ENCODE measurements around the gene SARS2. TPM values are rescaled to one million over a fixed set of nuclear protein-coding genes. Genes with fewer than 3 reads are reported as not detected.

SARS2 gene
- total and polyA plus RNA-seq, 2 donors (not counting 1 experiment from before 2014, with no cell fraction given) = 7.2 to 10.4 TPM

GRCh38 chr19:38951187-38951586 is 20.6 kb upstream of the SARS2 start:
- no peak overlapping the region for H3K4me3 ChIP-seq (replicated peaks in 1 of 4; ENCODE audit: control extremely low read depth in 1 of 4, insufficient read depth in 1 of 4, low read depth in 3 of 4, low read length in 4 of 4)
- H4K20me1 ChIP-seq (ENCODE audit: control insufficient read depth, extremely low read depth, insufficient read depth, low read length) = no peaks in the 10 kb centered on the region
- no peak for DNase-seq (ENCODE audit: low read depth in 2 of 2)
- no peak overlapping the region for H3K4me2 ChIP-seq (ENCODE audit: extremely low read depth, insufficient read depth, low read length)
- TF ChIP-seq, protein P1, sequence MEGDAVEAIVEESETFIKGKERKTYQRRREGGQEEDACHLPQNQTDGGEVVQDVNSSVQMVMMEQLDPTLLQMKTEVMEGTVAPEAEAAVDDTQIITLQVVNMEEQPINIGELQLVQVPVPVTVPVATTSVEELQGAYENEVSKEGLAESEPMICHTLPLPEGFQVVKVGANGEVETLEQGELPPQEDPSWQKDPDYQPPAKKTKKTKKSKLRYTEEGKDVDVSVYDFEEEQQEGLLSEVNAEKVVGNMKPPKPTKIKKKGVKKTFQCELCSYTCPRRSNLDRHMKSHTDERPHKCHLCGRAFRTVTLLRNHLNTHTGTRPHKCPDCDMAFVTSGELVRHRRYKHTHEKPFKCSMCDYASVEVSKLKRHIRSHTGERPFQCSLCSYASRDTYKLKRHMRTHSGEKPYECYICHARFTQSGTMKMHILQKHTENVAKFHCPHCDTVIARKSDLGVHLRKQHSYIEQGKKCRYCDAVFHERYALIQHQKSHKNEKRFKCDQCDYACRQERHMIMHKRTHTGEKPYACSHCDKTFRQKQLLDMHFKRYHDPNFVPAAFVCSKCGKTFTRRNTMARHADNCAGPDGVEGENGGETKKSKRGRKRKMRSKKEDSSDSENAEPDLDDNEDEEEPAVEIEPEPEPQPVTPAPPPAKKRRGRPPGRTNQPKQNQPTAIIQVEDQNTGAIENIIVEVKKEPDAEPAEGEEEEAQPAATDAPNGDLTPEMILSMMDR (conservative IDR thresholded peaks at IDR 0.05 in 1 of 2, IDR thresholded peaks at IDR 0.05 in 1 of 2; ENCODE audit: low read depth in 1 of 2, low read length in 2 of 2) = no peak
- no peak for TF ChIP-seq EZH2 (IDR thresholded peaks at IDR 0.05; ENCODE audit: low read length, missing control alignments)
- no peak overlapping the region for H2AFZ ChIP-seq (ENCODE audit: low read length)
- no peak overlapping the region for H3K27ac ChIP-seq (ENCODE audit: insufficient read depth, low read length)
- H3K9me3 ChIP-seq (ENCODE audit: control insufficient read depth, insufficient read depth, low read depth, low read length) = no peaks in the 10 kb centered on the region
- no peaks in the 10 kb centered on the region for H3K79me2 ChIP-seq (ENCODE audit: control insufficient read depth, insufficient read depth, low read length)
- H3K36me3 ChIP-seq (ENCODE audit: control insufficient read depth, insufficient read depth, low read length) = no peaks in the 10 kb centered on the region
- no peak overlapping the region for H3K9ac ChIP-seq (ENCODE audit: insufficient read depth, low read length)
- no peaks in the 10 kb centered on the region for H3K27me3 ChIP-seq (ENCODE audit: control insufficient read depth, insufficient read depth, low read length)
- H3K4me1 ChIP-seq (ENCODE audit: control insufficient read depth, extremely low read depth, insufficient read depth, low read length) = no peaks in the 10 kb centered on the region

DNA sequence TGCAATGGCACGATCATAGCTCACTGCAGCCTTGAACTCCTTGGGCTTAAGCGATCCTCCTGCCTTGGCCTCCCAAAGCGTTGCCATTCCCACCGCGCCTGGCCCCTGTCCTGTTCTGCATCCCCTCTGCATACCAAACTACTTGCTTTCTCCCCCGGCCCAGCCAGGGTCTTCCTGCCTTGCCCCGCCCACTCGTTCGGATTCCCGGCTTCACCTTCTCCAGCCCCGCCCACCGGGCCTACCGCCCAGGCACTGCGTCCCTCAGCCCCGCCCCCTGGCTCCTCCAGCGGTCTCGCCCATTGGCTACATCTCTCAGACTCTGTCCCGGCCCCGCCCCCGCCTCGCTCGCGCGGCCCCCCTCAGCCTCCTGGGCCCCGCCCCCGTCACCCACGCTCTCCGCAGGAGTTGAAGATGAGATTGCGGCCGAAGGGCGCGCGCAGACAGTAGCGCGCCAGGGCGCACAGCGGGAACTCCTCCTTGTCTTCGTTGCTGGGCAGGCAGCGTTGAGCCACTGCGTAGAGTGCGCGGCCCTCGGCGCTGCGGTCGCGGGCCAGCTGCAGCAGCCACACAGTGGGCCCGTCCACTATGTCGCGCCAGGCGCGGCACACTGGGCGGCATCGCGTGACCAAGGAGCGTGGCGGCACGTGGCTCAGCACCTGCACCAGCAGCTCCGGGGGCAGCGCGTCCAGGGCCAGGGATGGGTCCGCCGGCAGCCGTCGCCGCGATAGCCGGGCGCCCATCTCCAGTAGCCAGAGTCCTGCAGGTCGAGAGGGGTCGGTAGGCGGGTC is 19.2 kb upstream of the SARS2 start:
- no peak overlapping the region for H3K27ac ChIP-seq (ENCODE audit: insufficient read depth, low read length)
- no peaks in the 10 kb centered on the region for H3K4me1 ChIP-seq (ENCODE audit: control insufficient read depth, extremely low read depth, insufficient read depth, low read length)
- no peak for TF ChIP-seq EZH2 (IDR thresholded peaks at IDR 0.05; ENCODE audit: low read length, missing control alignments)
- TF ChIP-seq, protein P1 (conservative IDR thresholded peaks at IDR 0.05 in 1 of 2, IDR thresholded peaks at IDR 0.05 in 1 of 2; ENCODE audit: low read depth in 1 of 2, low read length in 2 of 2) = no peak
- H3K36me3 ChIP-seq (ENCODE audit: control insufficient read depth, insufficient read depth, low read length) = peaks cover 2% of the 10 kb centered on the region
- peak overlapping the region; percentile 33 for H2AFZ ChIP-seq (ENCODE audit: low read length)
- no peaks in the 10 kb centered on the region for H3K27me3 ChIP-seq (ENCODE audit: control insufficient read depth, insufficient read depth, low read length)
- DNase-seq (ENCODE audit: low read depth in 2 of 2) = peak; percentile 60 to 82
- peak overlapping the region in 2 of 4 experiments; percentile 14 to 16 for H3K4me3 ChIP-seq (replicated peaks in 1 of 4; ENCODE audit: control extremely low read depth in 1 of 4, insufficient read depth in 1 of 4, low read depth in 3 of 4, low read length in 4 of 4)
- peak overlapping the region; percentile 64 for H3K4me2 ChIP-seq (ENCODE audit: extremely low read depth, insufficient read depth, low read length)
- no peaks in the 10 kb centered on the region for H3K79me2 ChIP-seq (ENCODE audit: control insufficient read depth, insufficient read depth, low read length)
- no peaks in the 10 kb centered on the region for H3K9me3 ChIP-seq (ENCODE audit: control insufficient read depth, insufficient read depth, low read depth, low read length)
- no peak overlapping the region for H3K9ac ChIP-seq (ENCODE audit: insufficient read depth, low read length)
- no peaks in the 10 kb centered on the region for H4K20me1 ChIP-seq (ENCODE audit: control insufficient read depth, extremely low read depth, insufficient read depth, low read length)

GRCh38 chr19:38946229-38947010 is 15.9 kb upstream of the SARS2 start:
- Histone ChIP-seq H3K9me3 (ENCODE audit: control insufficient read depth, insufficient read depth, low read depth, low read length) (no peaks in the 10 kb centered on the region), H3K27ac (ENCODE audit: insufficient read depth, low read length) (no peak overlapping the region), H3K79me2 (ENCODE audit: control insufficient read depth, insufficient read depth, low read length) (no peaks in the 10 kb centered on the region), H3K27me3 (ENCODE audit: control insufficient read depth, insufficient read depth, low read length) (no peaks in the 10 kb centered on the region), H3K4me2 (ENCODE audit: extremely low read depth, insufficient read depth, low read length) (no peak overlapping the region), H3K4me3 (replicated peaks in 1 of 4; ENCODE audit: control extremely low read depth in 1 of 4, insufficient read depth in 1 of 4, low read depth in 3 of 4, low read length in 4 of 4) (no peak overlapping the region), H3K4me1 (ENCODE audit: control insufficient read depth, extremely low read depth, insufficient read depth, low read length) (no peaks in the 10 kb centered on the region), H3K36me3 (ENCODE audit: control insufficient read depth, insufficient read depth, low read length) (peaks cover 4% of the 10 kb centered on the region), H4K20me1 (ENCODE audit: control insufficient read depth, extremely low read depth, insufficient read depth, low read length) (no peaks in the 10 kb centered on the region), H3K9ac (ENCODE audit: insufficient read depth, low read length) (no peak overlapping the region), H2AFZ (ENCODE audit: low read length) (no peak overlapping the region)
- DNase-seq (ENCODE audit: low read depth in 2 of 2) = no peak
- TF ChIP-seq, protein P1 (conservative IDR thresholded peaks at IDR 0.05 in 1 of 2, IDR thresholded peaks at IDR 0.05 in 1 of 2; ENCODE audit: low read depth in 1 of 2, low read length in 2 of 2) = no peak
- no peak for TF ChIP-seq EZH2 (IDR thresholded peaks at IDR 0.05; ENCODE audit: low read length, missing control alignments)
